ENCODE measurements around the gene RAB3A.

RAB3A gene

DNA sequence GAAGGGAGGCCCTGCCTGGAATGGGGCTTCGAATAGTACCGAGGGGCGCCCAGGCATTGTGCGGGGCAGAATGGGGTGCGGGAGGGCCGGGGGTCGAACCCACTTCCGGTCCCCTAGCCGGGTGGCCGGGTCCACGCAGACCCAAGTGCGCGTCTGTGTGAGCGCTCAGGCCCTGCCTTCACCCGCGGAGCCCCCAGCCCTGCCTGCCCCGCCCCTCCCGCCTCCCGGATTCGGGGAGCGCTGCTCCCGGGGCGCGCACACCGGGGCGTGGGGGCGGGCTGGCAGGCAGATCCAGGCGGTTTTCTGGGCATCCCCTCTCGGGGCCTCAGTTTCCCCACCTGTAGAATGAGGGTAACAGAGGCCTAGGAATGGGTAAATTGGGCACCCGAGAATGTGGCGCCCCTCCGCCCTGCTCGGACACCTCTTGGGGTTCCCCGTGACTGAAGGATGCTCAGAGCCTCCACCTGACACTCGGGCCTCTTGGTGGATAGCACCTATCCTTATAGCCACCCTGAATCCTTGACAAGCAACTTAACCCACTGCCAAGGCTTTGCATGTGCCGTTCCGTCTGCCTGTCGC, 50.2 kb downstream of the RAB3A start:
- DNase-seq (ENCODE audit: insufficient read length, low spot score) (no peak), FAIRE-seq (no peak)

DNA sequence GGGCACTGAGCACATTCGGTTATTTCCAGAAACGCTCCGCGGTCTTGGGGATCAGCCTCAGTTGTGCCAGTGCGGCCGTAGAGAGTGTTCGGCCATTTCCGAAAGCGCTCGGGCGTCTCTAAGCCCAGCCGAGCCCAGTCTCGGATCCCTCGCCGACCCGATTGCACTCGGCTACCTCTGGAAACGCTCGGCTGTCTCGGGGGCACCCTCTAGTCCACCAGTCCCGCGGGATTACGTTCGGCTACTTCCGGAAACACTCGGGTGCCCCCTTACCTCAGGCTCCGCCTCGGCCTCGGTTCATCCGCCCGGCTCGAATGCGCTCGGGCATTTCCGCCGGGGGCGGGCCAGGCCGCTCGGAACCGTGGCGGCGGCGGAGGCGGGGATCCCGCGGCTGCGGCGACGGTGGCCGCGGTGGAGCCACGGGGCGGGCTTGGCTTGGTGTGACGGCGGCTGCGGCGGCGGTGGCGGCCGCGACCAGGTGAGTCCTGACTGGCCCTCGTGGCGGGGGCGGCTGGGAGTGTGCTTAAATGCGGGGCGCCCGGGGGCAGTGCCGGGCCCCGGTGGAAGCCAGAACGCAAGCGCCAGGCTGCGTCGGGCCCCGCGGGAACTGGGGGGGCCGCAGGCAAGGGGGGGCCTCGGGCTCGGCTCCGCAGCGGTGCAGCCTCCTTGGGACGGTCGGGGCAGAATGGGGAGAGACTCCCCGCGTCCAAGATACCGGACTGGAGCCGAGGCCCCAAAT, 50.9 kb downstream of the RAB3A start, which contains the start of gene PIK3R2:
TSS of gene PIK3R2 (plus strand) at position 347 of the 739 bp plus-strand sequence. CDS start 2,717 bp downstream, outside the sequence.
- peak; percentile 99 for DNase-seq (ENCODE audit: insufficient read length, low spot score)
- peak; percentile 99 for FAIRE-seq

DNA sequence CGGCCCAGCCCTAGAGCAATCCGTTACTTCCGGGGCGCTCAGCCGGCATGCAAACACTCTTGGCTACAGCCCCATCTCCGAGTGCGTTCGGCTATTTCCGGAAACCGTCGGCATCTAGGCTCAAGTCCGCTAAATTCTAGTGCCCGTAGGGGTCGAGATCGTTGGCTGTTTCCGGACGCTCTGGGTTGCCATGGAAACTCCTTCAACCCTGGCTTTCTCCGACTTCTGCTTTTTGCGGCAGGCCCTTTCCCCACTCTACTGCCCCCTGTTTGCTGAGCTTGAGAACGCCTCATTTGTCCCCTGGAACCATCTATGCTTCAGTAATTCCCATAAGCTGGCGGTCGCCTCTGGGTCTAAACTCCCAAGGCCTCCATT, 51.4 kb downstream of the RAB3A start:
- DNase-seq (ENCODE audit: insufficient read length, low spot score) (peak; percentile 100), FAIRE-seq (no peak)

DNA sequence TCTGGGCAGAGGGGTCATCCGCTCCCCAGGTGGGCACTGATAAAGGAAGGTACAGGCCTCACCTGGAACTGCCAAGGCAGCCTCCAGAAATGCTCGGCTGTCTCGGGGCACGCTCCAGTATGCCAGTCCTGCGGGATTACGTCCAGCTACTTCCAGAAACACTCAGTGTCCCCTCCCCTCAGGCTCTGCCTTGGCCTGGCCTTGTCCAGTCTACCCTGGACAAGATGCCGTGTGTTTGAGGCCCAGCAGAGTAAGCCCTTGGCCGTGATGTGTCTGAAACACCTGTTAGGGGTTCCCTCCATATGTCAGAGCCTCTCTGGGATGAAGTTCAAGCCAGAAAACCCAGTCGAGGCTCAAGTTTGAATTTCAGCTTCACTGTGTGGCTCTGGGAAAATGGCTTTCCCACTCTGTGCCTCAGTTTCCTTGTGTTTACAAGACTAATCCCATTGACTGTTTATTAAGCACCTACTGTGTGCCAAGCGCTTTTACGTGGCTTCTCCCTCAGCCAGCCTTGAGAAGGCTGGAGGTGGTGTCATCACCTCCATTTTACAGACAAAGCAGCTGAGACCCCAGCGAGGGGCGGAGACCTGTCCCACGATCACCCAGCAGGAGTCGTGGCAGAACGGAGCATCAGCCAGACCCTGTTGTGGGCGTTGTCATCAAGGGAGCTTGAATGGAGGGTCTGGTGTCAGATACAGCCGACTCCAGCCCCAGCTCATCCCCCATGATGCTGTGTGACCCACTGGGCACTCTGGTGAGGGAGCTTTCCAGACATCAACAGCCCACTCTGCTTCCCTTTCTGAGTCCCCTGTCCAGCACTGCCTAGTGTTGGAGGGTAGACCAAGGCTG, 52.8 kb downstream of the RAB3A start:
- DNase-seq (ENCODE audit: insufficient read length, low spot score) (no peak), FAIRE-seq (no peak)

DNA sequence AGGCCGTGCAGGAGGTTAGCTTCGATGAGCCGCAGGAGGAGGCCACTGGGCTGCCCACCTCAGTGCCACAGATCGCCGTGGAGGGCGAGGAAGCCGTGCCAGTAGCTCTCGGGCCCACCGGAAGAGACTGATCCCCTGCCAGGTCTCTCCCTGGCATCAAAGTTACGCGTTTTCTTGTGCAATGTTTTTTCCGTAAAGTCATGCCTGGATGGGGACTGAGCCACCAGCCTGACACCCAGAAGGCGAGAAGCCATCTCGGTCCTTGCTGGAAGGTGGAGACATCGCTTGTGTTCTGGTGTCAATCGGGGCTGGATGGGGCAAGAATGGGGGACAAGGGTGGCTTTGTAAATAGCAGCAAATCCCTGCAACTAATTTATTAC, 54.3 kb downstream of the RAB3A start:
- no peak for DNase-seq (ENCODE audit: insufficient read length, low spot score)
- no peak for FAIRE-seq

DNA sequence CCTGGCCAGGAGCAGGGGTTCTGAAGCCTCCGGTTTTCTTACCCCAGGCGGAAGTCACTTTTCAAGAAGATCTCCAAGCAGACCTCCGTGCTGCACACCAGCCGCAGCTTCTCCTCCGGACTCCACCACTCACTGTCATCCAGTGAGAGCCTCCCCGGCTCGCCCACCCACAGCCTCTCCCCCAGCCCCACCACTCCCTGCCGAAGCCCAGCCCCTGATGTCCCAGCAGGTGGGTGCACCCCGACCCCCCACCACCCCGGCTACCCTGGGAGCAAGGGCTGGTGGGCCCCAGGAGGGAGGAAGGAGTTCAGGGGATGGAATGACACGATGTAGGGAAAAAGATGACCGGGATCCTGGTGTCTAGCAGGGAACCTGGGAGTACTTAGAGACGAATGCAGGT, 56.4 kb downstream of the RAB3A start:
- DNase-seq (ENCODE audit: insufficient read length, low spot score), result no peak
- no peak for FAIRE-seq
